K562 (cell line): ENCODE measurements around the gene S100A2. TPM values are rescaled to one million over a fixed set of nuclear protein-coding genes. Genes with fewer than 3 reads are reported as not detected.

ENCODE experiments used
- ARNT ChIP-seq, 2 experiments: fragments of 450-650 bp; IDR thresholded peaks; 2 replicates each; pipeline ENCODE4 v1.6.1; 2016; ENCODE audit warnings: mild to moderate bottlenecking in 1 of 2
- E2F4 ChIP-seq: sonication (generic); formaldehyde crosslinking; IDR thresholded peaks from 2 replicates; pipeline ENCODE4 v1.8.0; 2022; ENCODE audit warnings: mild to moderate bottlenecking, low read depth, missing genetic modification reagents
- E2F6 ChIP-seq, 2 experiments: IDR thresholded peaks; 2 replicates each; pipeline ENCODE4 v1.6.1; 2011; ENCODE audit warnings: borderline replicate concordance in 1 of 2, control low read depth in 1 of 2, low read depth in 1 of 2, low read length in 1 of 2, mild to moderate bottlenecking in 1 of 2, mixed read lengths in 1 of 2, moderate library complexity in 1 of 2; ENCODE audit not compliant: insufficient read depth in 1 of 2, insufficient read length in 1 of 2, poor library complexity in 1 of 2, severe bottlenecking in 1 of 2; ENCODE audit errors: extremely low read depth in 1 of 2
- JUND ChIP-seq, 2 experiments: IDR thresholded peaks; 2 replicates in 1 of 2; 3 replicates in 1 of 2; pipeline ENCODE4 v1.6.1; 2011; ENCODE audit warnings: borderline replicate concordance in 2 of 2, low read depth in 2 of 2, low read length in 2 of 2, improper control_type of control experiment in 1 of 2, missing biosample characterization in 1 of 2, missing genetic modification characterization in 1 of 2, missing genetic modification reagents in 1 of 2
- KAT8 ChIP-seq: fragments of 450-650 bp; IDR thresholded peaks from 2 replicates; pipeline ENCODE4 v1.6.1; 2016; ENCODE audit warnings: low read depth, mild to moderate bottlenecking
- MAFF ChIP-seq: IDR thresholded peaks from 2 replicates; pipeline ENCODE4 v1.6.1; 2012; ENCODE audit warnings: low read length, improper control_type of control experiment
- NCOA2 ChIP-seq, 2 experiments: fragments of 450-650 bp; IDR thresholded peaks; 2 replicates each; pipeline ENCODE4 v1.6.1; 2018; ENCODE audit warnings: mild to moderate bottlenecking in 2 of 2, moderate library complexity in 1 of 2; ENCODE audit not compliant: partially characterized antibody in 2 of 2
- NR4A1 ChIP-seq, 2 experiments: fragments of 250-450 bp in 1 of 2; fragments of 450-650 bp in 1 of 2; sonication (Bioruptor Pico) in 1 of 2; IDR thresholded peaks; 2 replicates each; pipeline versions ENCODE4 v1.4.0 to v1.6.1; 2016 to 2020; ENCODE audit warnings: mild to moderate bottlenecking in 2 of 2, missing compliant biosample characterization in 1 of 2, missing genetic modification characterization in 1 of 2, moderate library complexity in 1 of 2
- POLR2A ChIP-seq: fragments of 450-650 bp; conservative IDR thresholded peaks from 2 replicates; pipeline ENCODE4 v1.6.1; 2016
- POU5F1 ChIP-seq: fragments of 150-350 bp; IDR thresholded peaks from 2 replicates; pipeline ENCODE4 v1.6.1; 2014; ENCODE audit warnings: borderline replicate concordance, low read length, low read depth, mild to moderate bottlenecking; ENCODE audit not compliant: partially characterized antibody
- PRDM10 ChIP-seq: fragments of 450-650 bp; IDR thresholded peaks from 2 replicates; pipeline ENCODE4 v1.6.1; 2018; ENCODE audit not compliant: partially characterized antibody
- PURB ChIP-seq: sonication (generic); formaldehyde crosslinking; IDR thresholded peaks from 2 replicates; pipeline ENCODE4 v1.9.0; 2021; ENCODE audit warnings: low read depth, mild to moderate bottlenecking, missing genetic modification reagents
- RBM15 ChIP-seq: fragments of 200-400 bp; formaldehyde crosslinking; IDR thresholded peaks from 2 replicates; pipeline ENCODE4 v1.6.1; 2018; ENCODE audit warnings: mild to moderate bottlenecking, low read length, moderate library complexity; ENCODE audit not compliant: insufficient read depth
- TFAM ChIP-seq: fragments of 250-450 bp; sonication (Bioruptor Pico); conservative IDR thresholded peaks from 2 replicates; pipeline ENCODE4 v1.5.0; 2021; ENCODE audit warnings: mild to moderate bottlenecking, moderate library complexity
- ZNF232 ChIP-seq: sonication (generic); formaldehyde crosslinking; IDR thresholded peaks from 2 replicates; pipeline ENCODE4 v1.8.0; 2022; ENCODE audit warnings: mild to moderate bottlenecking, missing genetic modification reagents
- ZNF311 ChIP-seq: fragments of 250-450 bp; sonication (Bioruptor Pico); IDR thresholded peaks from 2 replicates; pipeline ENCODE4 v1.4.0; 2020; ENCODE audit warnings: mild to moderate bottlenecking, moderate library complexity
- ZNF395 ChIP-seq: fragments of 200-800 bp; sonication (Bioruptor generic); IDR thresholded peaks from 2 replicates; pipeline ENCODE4 v1.6.1; 2017; ENCODE audit warnings: missing genetic modification characterization, missing compliant biosample characterization
- ZNF561 ChIP-seq: fragments of 450-650 bp; formaldehyde crosslinking; conservative IDR thresholded peaks from 2 replicates; pipeline ENCODE4 v1.4.0; 2020; ENCODE audit warnings: mild to moderate bottlenecking, moderate library complexity
- polyA plus RNA-seq, 8 experiments: library from polyadenylated mRNA; depleted of rRNA in 4 of 8; stranded (reverse) in 5 of 8; unstranded in 3 of 8; fragments of >200 nt; fragmentation: Nextera tagmentation in 2 of 8; fragmentation: Illumina TruSeq in 1 of 8; extraction: Ambion mirVana in 2 of 8; extraction: Trizol in 1 of 8; gene quantifications; 2 replicates each; pipeline versions ENCODE4 v1.2.1 to v1.2.3, GENCODE V29; 2011 to 2014; ENCODE audit warnings: inconsistent platforms in 1 of 8, missing spikeins in 1 of 8
- total RNA-seq, 7 experiments: library from RNA; depleted of rRNA in 6 of 7; stranded (reverse); fragments of >200 nt in 6 of 7; fragmentation: Illumina TruSeq in 2 of 7; extraction: Trizol in 2 of 7; gene quantifications; 2 replicates each; pipeline versions ENCODE4 v1.2.1 to v1.2.3, GENCODE V29; 2011 to 2021; ENCODE audit warnings: low replicate concordance in 1 of 7

Gene S100A2
- total and polyA plus RNA-seq, 9 of the 15 experiments (the other 6 are each of a cell fraction or from before 2014, with no cell fraction given), result 0.28 to 0.65 (median 0.44) TPM; not detected in 4

- peak; percentile 93 for TF ChIP-seq ZNF395
- no peak for TF ChIP-seq ZNF232 (CRISPR knock-in tag)
- TF ChIP-seq PURB (CRISPR knock-in tag), result no peak
- TF ChIP-seq JUND (IDR thresholded peaks at IDR 0.05; ENCODE audit: borderline replicate concordance, low read depth, low read length), result peak; percentile 100
- TF ChIP-seq JUND (tag; IDR thresholded peaks at IDR 0.05; ENCODE audit: borderline replicate concordance, low read depth, low read length), result peak; percentile 96
- no peak for TF ChIP-seq ZNF561 (CRISPR knock-in tag)
- TF ChIP-seq NCOA2 (IDR thresholded peaks at IDR 0.05; ENCODE audit: partially characterized antibody in 2 of 2), result no peak
- TF ChIP-seq RBM15, result no peak
- TF ChIP-seq E2F4, result no peak
- no peak for TF ChIP-seq ZNF311
- no peak for TF ChIP-seq KAT8
- peak; percentile 33 to 38; a peak in 1 of 4 replicates for TF ChIP-seq ARNT (IDR thresholded peaks at IDR 0.05)
- no peak for TF ChIP-seq POU5F1
- peak; percentile 9; the same call in 1 of the 2 replicates for TF ChIP-seq MAFF
- TF ChIP-seq PRDM10, result no peak
- TF ChIP-seq TFAM, result no peak
- peak in 1 of 2 experiments; percentile 5 for TF ChIP-seq E2F6 (IDR thresholded peaks at IDR 0.05; ENCODE audit: borderline replicate concordance in 1 of 2, extremely low read depth in 1 of 2, insufficient read depth in 1 of 2, insufficient read length in 1 of 2, low read depth in 1 of 2, low read length in 1 of 2, poor library complexity in 1 of 2, severe bottlenecking in 1 of 2)
- TF ChIP-seq NR4A1 (CRISPR knock-in tag; IDR thresholded peaks at IDR 0.05), result no peak
- TF ChIP-seq NR4A1 (tag; IDR thresholded peaks at IDR 0.05), result peak; percentile 82
- TF ChIP-seq POLR2A, result peak; percentile 60
These were observed 1.0 kb upstream of the S100A2 start (continued) for GRCh38 chr1:153566414-153567371.
